Hematopoietic multipotent progenitor cell treated with erythropoietin and hydrocortisone succinate and interleukin-3 and kit ligand, for 15 days (in vitro differentiated cells): ENCODE data around the gene INAFM2.
A peak's percentile ranks its signal among the peaks of the same experiment; 100 is the strongest.

Experiments
- DNase-seq: peaks from one replicate; pipeline ENCODE4 v3.0.0-alpha.2; 2015; ENCODE audit warnings: low spot score

Gene INAFM2

GRCh38 chr15:40329804-40330203, 6.3 kb downstream of the INAFM2 start:
- DNase-seq: no peak

GRCh38 chr15:40330368-40330836, 6.9 kb downstream of the INAFM2 start:
- no peak for DNase-seq

- no peak for DNase-seq
Measured at GRCh38 chr15:40331026-40331425, 7.5 kb downstream of the INAFM2 start.

GRCh38 chr15:40331637-40332036, 8.1 kb downstream of the INAFM2 start:
- DNase-seq: no peak

- no peak for DNase-seq
Measured at GRCh38 chr15:40332113-40332781, 8.8 kb downstream of the INAFM2 start.

GRCh38 chr15:40333922-40334492, 10.5 kb downstream of the INAFM2 start:
- no peak for DNase-seq

- no peak for DNase-seq
Measured at GRCh38 chr15:40334541-40334940, 11.0 kb downstream of the INAFM2 start.

- DNase-seq: no peak
Measured at GRCh38 chr15:40334941-40335795, 11.7 kb downstream of the INAFM2 start.

GRCh38 chr15:40335938-40336743, 12.6 kb downstream of the INAFM2 start:
- no peak for DNase-seq

GRCh38 chr15:40336744-40337122, 13.2 kb downstream of the INAFM2 start:
- DNase-seq: no peak

- no peak for DNase-seq
Measured at GRCh38 chr15:40337597-40337996, 14.1 kb downstream of the INAFM2 start.

- peak; percentile 40 for DNase-seq
Measured at GRCh38 chr15:40338041-40338657, 14.7 kb downstream of the INAFM2 start.

- DNase-seq: no peak
Measured at GRCh38 chr15:40338921-40339620, 15.6 kb downstream of the INAFM2 start.

GRCh38 chr15:40339621-40339945, 16.1 kb downstream of the INAFM2 start:
- no peak for DNase-seq

GRCh38 chr15:40340038-40340739, 16.7 kb downstream of the INAFM2 start:
- DNase-seq: no peak

- peak; percentile 83 for DNase-seq
Measured at GRCh38 chr15:40340740-40341400, 17.4 kb downstream of the INAFM2 start, which contains the start of gene CCDC9B. Gene CCDC9B (minus strand): TSS chr15:40340939. CDS start chr15:40340819, 120 bp downstream.

GRCh38 chr15:40342416-40343320, 19.2 kb downstream of the INAFM2 start:
- no peak for DNase-seq

GRCh38 chr15:40343512-40343911, 20.0 kb downstream of the INAFM2 start:
- DNase-seq: no peak

GRCh38 chr15:40344217-40344616, 20.7 kb downstream of the INAFM2 start:
- no peak for DNase-seq
